ES-I3 (cell line): ENCODE data around the gene BLOC1S2.

Source experiments
- H3K36me3 ChIP-seq: 2 replicates; pipeline ENCODE4 v1.6.1; 2013; ENCODE audit warnings: mild to moderate bottlenecking, low read length, control low read depth, moderate library complexity; ENCODE audit not compliant: insufficient read depth
- H3K4me1 ChIP-seq: 2 replicates; pipeline ENCODE4 v1.6.1; 2013; ENCODE audit warnings: mild to moderate bottlenecking, control low read depth, low read length; ENCODE audit not compliant: insufficient read depth
- H3K9ac ChIP-seq: 2 replicates; pipeline ENCODE4 v1.6.1; 2013; ENCODE audit warnings: low read depth, mild to moderate bottlenecking, low read length, moderate library complexity
- H3K9me3 ChIP-seq: 2 replicates; pipeline ENCODE4 v1.6.1; 2013; ENCODE audit warnings: mild to moderate bottlenecking, low read length, moderate library complexity; ENCODE audit not compliant: control insufficient read depth, insufficient read depth

The BLOC1S2 gene

DNA sequence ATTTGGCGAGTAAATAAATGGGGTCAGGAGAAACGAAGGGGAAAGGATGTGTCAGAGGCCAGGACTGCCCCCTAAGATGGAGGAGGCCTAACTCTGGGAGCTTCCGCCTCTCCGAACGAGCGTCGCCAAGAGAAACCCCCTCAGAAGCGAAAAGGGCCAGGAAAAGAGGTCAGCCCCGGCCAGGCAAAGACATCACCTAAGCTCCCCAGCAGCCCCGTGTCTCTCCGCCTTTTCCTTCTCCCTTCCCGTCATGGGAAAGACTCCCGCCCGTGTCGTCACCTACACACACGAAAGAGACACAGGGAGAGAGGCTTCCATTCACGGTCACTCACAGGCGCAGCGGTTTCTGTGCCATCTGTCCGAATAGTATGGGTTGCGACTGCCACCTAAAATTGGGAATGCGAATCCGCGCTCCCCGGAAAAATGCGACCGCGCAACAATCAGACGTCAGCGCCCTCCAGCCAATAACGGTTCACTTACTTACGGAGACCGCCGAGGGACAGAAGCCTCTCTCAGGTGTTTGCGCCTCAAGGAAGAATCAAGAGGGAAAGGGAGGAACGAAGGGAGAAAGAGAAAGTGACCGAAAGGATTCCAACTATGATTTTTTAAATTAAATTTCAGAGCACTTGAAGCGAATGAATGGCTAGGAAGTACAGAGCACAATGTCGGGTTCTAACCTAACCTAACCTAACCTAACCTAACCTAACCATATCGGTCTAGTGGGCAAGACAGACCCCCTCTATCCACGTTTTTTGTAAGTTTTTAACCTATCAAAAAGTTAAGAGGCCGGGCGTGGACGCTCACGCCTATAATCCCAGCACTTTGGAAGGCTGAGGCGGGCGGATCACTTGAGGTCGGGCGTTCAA is 19.0 kb downstream of the BLOC1S2 start, which contains the start of gene CWF19L1:
Gene CWF19L1 (minus strand): TSS at position 400 of the 866 bp plus-strand sequence. CDS start 45 bp downstream, at position 355.
- H3K9ac ChIP-seq = peak within 1 kb of the TSS; percentile 90
- no peaks in the 10 kb centered on the region for H3K36me3 ChIP-seq
- H3K4me1 ChIP-seq = no peaks in the 10 kb centered on the region
- no peaks in the 10 kb centered on the region for H3K9me3 ChIP-seq

- H3K36me3 ChIP-seq = no peaks in the 10 kb centered on the region
- H3K9me3 ChIP-seq = no peaks in the 10 kb centered on the region
- H3K4me1 ChIP-seq = no peaks in the 10 kb centered on the region
- H3K9ac ChIP-seq = no peak overlapping the region; the same call in 1 of the 2 replicates
These were observed 20.5 kb downstream of the BLOC1S2 start for GRCh38 chr10:100265821-100266485.

DNA sequence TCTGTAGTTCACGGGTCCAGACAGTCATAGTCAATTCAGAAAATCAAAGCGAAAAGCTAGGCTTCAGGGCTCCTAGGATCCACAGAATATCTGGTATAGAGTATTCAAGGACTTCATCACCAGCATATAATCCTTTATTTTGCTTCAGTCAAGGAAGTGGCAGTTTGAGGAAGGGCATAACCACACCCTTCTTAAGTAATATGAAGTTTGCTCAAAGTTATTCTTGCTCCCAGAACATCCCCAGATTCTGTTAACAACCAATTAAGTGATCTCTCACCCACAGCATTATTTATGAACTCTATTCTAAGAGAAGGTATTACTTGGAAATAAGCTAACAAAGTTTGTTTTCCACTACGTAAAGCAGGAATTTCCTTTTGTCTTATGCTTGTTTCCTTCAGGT is 32.3 kb downstream of the BLOC1S2 start:
- no peaks in the 10 kb centered on the region for H3K4me1 ChIP-seq
- no peak overlapping the region for H3K9ac ChIP-seq
- H3K9me3 ChIP-seq = no peaks in the 10 kb centered on the region
- H3K36me3 ChIP-seq = peaks cover 22% of the 10 kb centered on the region

GRCh38 chr10:100253041-100253440 is 33.4 kb downstream of the BLOC1S2 start:
- Histone ChIP-seq H3K9ac (no peak overlapping the region), H3K36me3 (peaks cover 17% of the 10 kb centered on the region), H3K9me3 (no peaks in the 10 kb centered on the region), H3K4me1 (no peaks in the 10 kb centered on the region)

GRCh38 chr10:100248820-100249219 is 37.7 kb downstream of the BLOC1S2 start:
- Histone ChIP-seq H3K9me3 (no peaks in the 10 kb centered on the region), H3K4me1 (no peaks in the 10 kb centered on the region), H3K36me3 (peaks cover 14% of the 10 kb centered on the region), H3K9ac (no peak overlapping the region)

DNA sequence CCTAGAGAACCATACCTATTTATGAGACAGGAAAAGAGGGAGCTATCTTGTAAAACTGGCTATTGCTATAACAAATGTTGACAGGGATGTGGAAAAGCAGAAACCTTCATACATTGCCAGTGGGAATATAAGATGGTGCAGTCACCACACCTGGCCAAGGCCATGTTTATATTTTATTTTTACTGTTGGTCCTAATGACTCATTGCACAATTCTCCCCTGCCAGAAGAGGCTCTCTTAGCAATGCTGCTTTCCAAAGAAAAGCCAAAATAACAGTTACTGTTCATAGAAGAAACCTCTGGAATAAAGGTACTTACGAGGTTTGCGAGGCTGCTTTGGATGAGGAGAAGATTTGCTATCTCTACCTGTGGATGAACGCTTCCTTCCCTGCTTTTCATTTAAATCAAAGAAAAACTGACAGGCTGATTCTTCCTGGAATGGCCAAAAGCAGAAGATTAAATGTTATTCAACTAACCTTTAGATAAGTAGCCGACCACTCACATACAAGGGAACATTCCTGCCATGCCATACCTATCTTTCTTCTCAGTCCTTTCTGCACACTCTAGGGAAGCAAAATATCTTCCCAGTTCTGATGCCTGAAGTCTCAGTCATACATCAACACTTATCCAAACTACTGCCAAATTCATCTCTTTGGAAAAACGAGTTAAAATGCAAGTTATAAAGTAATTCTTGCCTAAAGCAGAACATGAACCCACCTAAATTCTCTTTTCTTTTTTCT is 40.8 kb downstream of the BLOC1S2 start:
- H3K36me3 ChIP-seq = peaks cover 12% of the 10 kb centered on the region
- H3K9me3 ChIP-seq = no peaks in the 10 kb centered on the region
- no peak overlapping the region for H3K9ac ChIP-seq
- H3K4me1 ChIP-seq = no peaks in the 10 kb centered on the region

GRCh38 chr10:100239851-100240250 is 46.6 kb downstream of the BLOC1S2 start:
- H3K36me3 ChIP-seq = peaks cover 15% of the 10 kb centered on the region

DNA sequence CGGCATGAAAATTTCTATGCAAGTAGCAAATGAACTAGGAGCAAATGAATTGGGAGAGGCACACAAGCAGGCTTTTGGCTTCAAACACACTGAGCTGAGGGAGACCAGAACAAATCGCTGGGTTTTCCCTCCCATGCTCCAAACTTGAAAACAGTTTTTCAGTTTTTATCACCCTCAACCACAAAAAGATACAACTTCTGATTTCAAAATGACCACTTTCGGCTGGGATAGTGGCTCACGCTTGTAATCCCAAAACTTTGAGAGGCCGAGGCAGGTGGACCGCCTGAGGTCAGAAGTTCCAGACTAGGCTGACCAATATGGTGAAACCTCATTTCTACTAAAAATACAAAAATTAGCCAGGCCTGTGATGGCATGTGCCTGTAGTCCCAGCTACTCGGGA is 48.1 kb downstream of the BLOC1S2 start:
- Histone ChIP-seq H3K9ac (no peak overlapping the region), H3K36me3 (peaks cover 21% of the 10 kb centered on the region), H3K4me1 (no peaks in the 10 kb centered on the region), H3K9me3 (no peaks in the 10 kb centered on the region)

More at GRCh38 chr10:100239851-100240250, 46.6 kb downstream of the BLOC1S2 start:
- Histone ChIP-seq H3K9me3 (no peaks in the 10 kb centered on the region), H3K9ac (no peak overlapping the region), H3K4me1 (no peaks in the 10 kb centered on the region)

- no peaks in the 10 kb centered on the region; the same call in 1 of the 2 replicates for H3K4me1 ChIP-seq
- no peaks in the 10 kb centered on the region for H3K9me3 ChIP-seq
- peaks cover 14% of the 10 kb centered on the region for H3K36me3 ChIP-seq
These were observed 54.4 kb downstream of the BLOC1S2 start for GRCh38 chr10:100232101-100232500.

DNA sequence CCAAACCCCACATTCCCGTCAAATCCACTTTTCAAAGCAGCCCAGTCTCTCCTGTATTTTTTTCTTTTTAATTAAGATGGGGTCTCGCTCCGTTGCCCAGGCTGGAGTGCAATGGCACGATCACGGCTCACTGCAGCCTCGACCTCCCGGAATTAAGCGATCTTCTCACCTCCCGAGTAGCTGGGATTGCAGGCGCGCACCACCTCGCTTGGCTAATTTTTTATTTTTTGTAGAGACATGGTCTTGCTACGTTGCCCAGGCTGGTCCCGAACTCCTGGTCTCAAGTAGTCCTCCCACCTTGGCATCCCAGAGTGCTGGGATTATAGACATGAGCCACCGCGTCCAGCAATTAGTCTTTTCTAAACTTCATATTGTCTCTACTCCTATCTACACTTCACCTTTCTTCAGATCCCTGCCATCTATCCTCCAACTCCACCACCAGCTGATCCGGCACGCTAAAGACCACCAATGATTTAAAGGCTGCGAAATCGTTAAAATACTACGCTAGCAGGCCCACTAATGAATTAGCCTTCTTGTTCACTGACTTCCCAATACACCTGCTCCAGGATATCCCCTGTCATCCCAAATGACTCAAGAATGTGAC is 56.6 kb downstream of the BLOC1S2 start:
- Histone ChIP-seq H3K9ac (peak overlapping the region; percentile 86), H3K9me3 (no peaks in the 10 kb centered on the region), H3K36me3 (peaks cover 9% of the 10 kb centered on the region; the same call in 1 of the 2 replicates), H3K4me1 (no peaks in the 10 kb centered on the region; the same call in 1 of the 2 replicates)

More at GRCh38 chr10:100232101-100232500, 54.4 kb downstream of the BLOC1S2 start:
- no peak overlapping the region for H3K9ac ChIP-seq

DNA sequence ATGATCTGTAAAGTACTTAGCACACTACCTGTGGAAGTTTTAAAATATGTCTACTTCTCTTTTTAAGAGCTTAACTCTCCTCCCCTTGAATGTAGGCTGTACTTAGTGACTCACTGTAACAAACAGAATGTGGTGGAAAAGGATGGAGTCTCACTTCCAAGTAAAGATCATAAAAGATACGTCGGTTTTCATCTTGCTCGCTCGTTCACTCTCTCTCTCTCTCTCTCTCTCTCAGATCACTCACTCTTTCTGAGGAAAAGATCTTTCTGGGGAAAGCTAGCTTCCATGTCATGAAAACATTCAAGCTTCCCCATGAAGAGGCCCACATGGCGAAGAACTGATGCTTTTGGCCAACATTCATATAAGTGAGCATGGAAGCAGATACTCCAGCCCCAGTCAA is 62.6 kb downstream of the BLOC1S2 start:
- Histone ChIP-seq H3K9ac (no peak overlapping the region), H3K36me3 (no peaks in the 10 kb centered on the region; the same call in 1 of the 2 replicates), H3K9me3 (no peaks in the 10 kb centered on the region), H3K4me1 (no peaks in the 10 kb centered on the region)
